NB4 (cell line): ENCODE data around the gene TEFM.

Experiments used
- POLR2A ChIP-seq: IDR thresholded peaks from 2 replicates; pipeline ENCODE4 v1.6.1; 2011; ENCODE audit warnings: mild to moderate bottlenecking; ENCODE audit not compliant: insufficient read length; ENCODE audit errors: extremely low read depth
- TF ChIP-seq, protein P1 (sequence below): IDR thresholded peaks from 2 replicates; pipeline ENCODE4 v1.6.1; 2011; ENCODE audit warnings: low read depth, low read length
- TF ChIP-seq, protein P2 (sequence below): IDR thresholded peaks from one replicate; pipeline ENCODE4 v1.5.1; 2012; ENCODE audit warnings: low read depth, low read length

DNA sequence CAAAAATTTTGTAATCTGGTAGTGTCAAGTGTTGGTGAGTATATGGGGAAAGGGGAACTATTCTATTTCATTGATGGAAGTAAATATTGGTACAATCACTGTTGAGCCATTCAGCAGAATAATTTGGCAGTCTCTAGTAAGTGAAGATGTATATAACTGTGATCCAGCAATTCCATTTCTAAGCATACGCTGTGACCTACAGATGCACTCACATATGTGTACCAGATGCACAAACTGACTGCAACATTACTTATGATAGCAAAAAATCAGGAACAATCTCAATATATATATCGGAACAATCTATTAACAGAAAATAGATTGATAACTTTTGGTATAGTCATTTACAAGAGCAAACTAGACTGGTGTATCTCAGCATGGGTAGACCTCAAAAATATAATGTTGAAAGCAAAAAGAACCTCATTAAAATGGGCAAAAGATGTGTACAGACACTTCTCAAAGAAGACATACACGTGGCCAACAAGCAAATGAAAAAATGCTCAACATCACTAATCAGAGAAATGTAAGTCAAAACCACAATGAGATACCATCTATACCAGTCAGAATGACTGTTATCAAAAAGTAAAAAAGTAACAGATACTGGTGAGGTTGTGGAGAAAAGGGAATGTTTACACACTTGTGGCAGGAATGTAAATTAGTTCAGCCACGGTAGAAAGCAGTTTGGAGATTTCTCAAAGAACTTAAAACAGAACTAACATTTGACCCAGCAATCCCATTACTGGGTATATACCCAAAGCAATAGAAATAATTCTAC is 36.5 kb upstream of the TEFM start:
- no peak for TF ChIP-seq POLR2A
- TF ChIP-seq, protein P1, sequence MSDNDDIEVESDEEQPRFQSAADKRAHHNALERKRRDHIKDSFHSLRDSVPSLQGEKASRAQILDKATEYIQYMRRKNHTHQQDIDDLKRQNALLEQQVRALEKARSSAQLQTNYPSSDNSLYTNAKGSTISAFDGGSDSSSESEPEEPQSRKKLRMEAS: no peak
- TF ChIP-seq, protein P2, sequence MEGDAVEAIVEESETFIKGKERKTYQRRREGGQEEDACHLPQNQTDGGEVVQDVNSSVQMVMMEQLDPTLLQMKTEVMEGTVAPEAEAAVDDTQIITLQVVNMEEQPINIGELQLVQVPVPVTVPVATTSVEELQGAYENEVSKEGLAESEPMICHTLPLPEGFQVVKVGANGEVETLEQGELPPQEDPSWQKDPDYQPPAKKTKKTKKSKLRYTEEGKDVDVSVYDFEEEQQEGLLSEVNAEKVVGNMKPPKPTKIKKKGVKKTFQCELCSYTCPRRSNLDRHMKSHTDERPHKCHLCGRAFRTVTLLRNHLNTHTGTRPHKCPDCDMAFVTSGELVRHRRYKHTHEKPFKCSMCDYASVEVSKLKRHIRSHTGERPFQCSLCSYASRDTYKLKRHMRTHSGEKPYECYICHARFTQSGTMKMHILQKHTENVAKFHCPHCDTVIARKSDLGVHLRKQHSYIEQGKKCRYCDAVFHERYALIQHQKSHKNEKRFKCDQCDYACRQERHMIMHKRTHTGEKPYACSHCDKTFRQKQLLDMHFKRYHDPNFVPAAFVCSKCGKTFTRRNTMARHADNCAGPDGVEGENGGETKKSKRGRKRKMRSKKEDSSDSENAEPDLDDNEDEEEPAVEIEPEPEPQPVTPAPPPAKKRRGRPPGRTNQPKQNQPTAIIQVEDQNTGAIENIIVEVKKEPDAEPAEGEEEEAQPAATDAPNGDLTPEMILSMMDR: no peak
